Heart right ventricle (tissue), 16 donors: ENCODE data around the gene VSTM4. TPM values are rescaled to one million over a fixed set of nuclear protein-coding genes. Genes with fewer than 3 reads are reported as not detected.
A peak's percentile ranks its signal among the peaks of the same experiment; 100 is the strongest.

Experiments used
- ATAC-seq, 8 donors: fragments of 200-7000 bp; cut with Tn5 transposase; one replicate each; pipeline ENCODE4 v1.9.1; 2020; ENCODE audit warnings: mild to moderate bottlenecking in 8 of 8, moderate library complexity in 8 of 8, moderate number of reproducible peaks in 1 of 8
- DNase-seq, 2 donors: peaks; one replicate each; pipeline ENCODE4 v3.0.0-alpha.2; 2020
- H3K27ac ChIP-seq, 10 donors: fragments of 200-600 bp; sonication (generic) in 2 of 10; one replicate each; pipeline versions ENCODE4 v1.5.0 to v1.8.0; 2020 to 2022; ENCODE audit warnings: mild to moderate bottlenecking in 3 of 10
- H3K27me3 ChIP-seq, 7 donors: fragments of 200-600 bp; one replicate each; pipeline ENCODE4 v1.8.0; 2021 to 2022; ENCODE audit warnings: mild to moderate bottlenecking in 2 of 7
- H3K36me3 ChIP-seq, 9 donors: fragments of 200-600 bp; sonication (generic) in 1 of 9; one replicate each; pipeline versions ENCODE4 v1.5.0 to v1.8.0; 2020 to 2022; ENCODE audit warnings: mild to moderate bottlenecking in 2 of 9
- H3K4me1 ChIP-seq, 9 donors: fragments of 200-600 bp; sonication (generic) in 1 of 9; one replicate each; pipeline versions ENCODE4 v1.5.0 to v1.8.0; 2020 to 2022; ENCODE audit warnings: mild to moderate bottlenecking in 4 of 9
- H3K4me3 ChIP-seq, 10 donors: fragments of 200-600 bp; sonication (generic) in 2 of 10; one replicate each; pipeline versions ENCODE4 v1.5.0 to v1.8.0; 2020 to 2022; ENCODE audit warnings: mild to moderate bottlenecking in 7 of 10, moderate library complexity in 2 of 10
- H3K9me3 ChIP-seq, 11 donors: fragments of 200-600 bp in 10 of 11; sonication (generic) in 2 of 11; one replicate each; pipeline versions ENCODE4 v1.5.0 to v1.8.0; 2013 to 2022; ENCODE audit warnings: mild to moderate bottlenecking in 2 of 11, control low read depth in 1 of 11, moderate library complexity in 1 of 11
- CTCF ChIP-seq, 9 donors: fragments of 200-600 bp; sonication (generic) in 2 of 9; IDR thresholded peaks; one replicate each; pipeline versions ENCODE4 v1.5.0 to v1.8.0; 2021 to 2022; ENCODE audit warnings: antibody characterized with exemption in 9 of 9, mild to moderate bottlenecking in 5 of 9, moderate library complexity in 1 of 9
- WGBS, 2 donors: extraction: QIAGEN DNeasy Blood & Tissue Kit; methylation state at CpG; one replicate each; pipeline ENCODE4 v1.1.7; 2013; ENCODE audit warnings: inconsistent platforms in 1 of 2; 5-methylcytosine and 5-hydroxymethylcytosine counted together
- intact Hi-C, 10 donors: fragments of 100-400 bp; cut with DNase I; formaldehyde crosslinking; loops; one replicate each; pipeline versions ENCODE4 v1.11.1 to v1.14.2; 2022
- polyA plus RNA-seq, 2 donors: library from polyadenylated mRNA; stranded (reverse); fragments of 200-250 nt; gene quantifications; one replicate each; pipeline ENCODE4 v1.2.3, GENCODE V29; 2013
- total RNA-seq, 10 donors: library from RNA; stranded (reverse); fragmentation: NEBNext Ultra II Directional in 3 of 10; extraction: Animal tissue kit (Norgen Biotek cat#: 25700) in 3 of 10; gene quantifications; one replicate each; pipeline versions ENCODE4 v1.2.1 to v1.2.4, GENCODE V29; 2021 to 2023
- donor health status: Arrhythmogenic right ventricular cardiomyopathy.
- donor health status: ischemic (EF 13 %, LVEDD 7.1; RV severe dilation, severe dysfunction).
- donor health status: healthy with polysubstance abuse.
- donor health status: DM: no; HTN: yes; CAD: no.
- donor health status: DM: no; HTN: no; CAD: no.
- donor health status: ischemic (EF 25% LVEDD 6.9; RV normal size, moderate dysfunction).
- donor health status: ischemic (EF 25% LVEDD 5.7; RV mildly dilated, moderate dysfunction).
- donor health status: healthy.
- donor health status: DM: yes; HTN: yes; CAD: no.
- donor health status: Ischemic cardiomyopathy.
- donor health status: ischemic (EF 35%, LVEDD 5.7; RV mildly dilated, moderate dysfunction).
- donor health status: nonischemic (EF 11% LVEDD 7.7; RV severe dilation, severe dysfunction).
- donor health status: DM: yes; HTN: yes; CAD: no.
- donor health status: PGD.
- donor health status: ischemic (EF 29% LVEDD 5.4; RV normal size, mild dysfunction).
- donor health status: nonischemic (EF 23%, LVEDD 6.1; RV moderate dilation, normal function).

Gene VSTM4
- total and polyA plus RNA-seq, 12 donors, result 5.0 to 26.7 (median 16.3) TPM

- WGBS, 2 donors, result 81 to 86% methylated on average over 3 of the region's 3 CpGs
- intact Hi-C loops, result no loop called here
- H3K36me3 ChIP-seq, result no peaks in the 10 kb centered on the region
- H3K4me3 ChIP-seq, result no peak overlapping the region
- DNase-seq, result no peak
- H3K9me3 ChIP-seq, result no peaks in the 10 kb centered on the region
- no peak overlapping the region for H3K27ac ChIP-seq
- no peaks in the 10 kb centered on the region for H3K27me3 ChIP-seq
- TF ChIP-seq CTCF (IDR thresholded peaks at IDR 0.05), result no peak
- H3K4me1 ChIP-seq, result peaks cover 0 to 13% (median under 1%) of the 10 kb centered on the region in 9 donors
- no peak for ATAC-seq
Measured at GRCh38 chr10:48996329-48996728, 119.0 kb downstream of the VSTM4 start.

- 74 to 82% methylated on average over 5 of the region's 5 CpGs for WGBS, 2 donors
- H3K27ac ChIP-seq, result no peak overlapping the region
- H3K9me3 ChIP-seq, result no peaks in the 10 kb centered on the region
- no peaks in the 10 kb centered on the region for H3K36me3 ChIP-seq
- DNase-seq (no peak), ATAC-seq (no peak)
- H3K27me3 ChIP-seq, result no peaks in the 10 kb centered on the region
- H3K4me3 ChIP-seq, result no peak overlapping the region
- TF ChIP-seq CTCF (IDR thresholded peaks at IDR 0.05), result no peak
- intact Hi-C loops, result no loop called here
- H3K4me1 ChIP-seq, result no peaks in the 10 kb centered on the region
Measured at GRCh38 chr10:48993627-48994026, 121.7 kb downstream of the VSTM4 start.

GRCh38 chr10:48990226-48990625, 125.1 kb downstream of the VSTM4 start:
- 88 to 90% methylated on average over 1 of the region's 1 CpG for WGBS, 2 donors
- Histone ChIP-seq H3K4me1 (no peaks in the 10 kb centered on the region), H3K9me3 (no peaks in the 10 kb centered on the region), H3K4me3 (no peak overlapping the region), H3K27ac (no peak overlapping the region), H3K36me3 (no peaks in the 10 kb centered on the region), H3K27me3 (no peaks in the 10 kb centered on the region)
- intact Hi-C loops, result no loop called here
- no peak for DNase-seq
- TF ChIP-seq CTCF (IDR thresholded peaks at IDR 0.05), result no peak
- ATAC-seq, result no peak

GRCh38 chr10:48985621-48986158, 129.6 kb downstream of the VSTM4 start:
- ATAC-seq (peak in 1 of 8 donors; percentile 23), DNase-seq (no peak)
- peaks cover 0 to 8% (median 3%) of the 10 kb centered on the region in 9 donors for H3K4me1 ChIP-seq
- H3K27ac ChIP-seq, result no peak overlapping the region
- WGBS, 2 donors, result 95 to 97% methylated on average over 7 of the region's 7 CpGs
- H3K27me3 ChIP-seq, result no peaks in the 10 kb centered on the region
- peaks cover 0 to 6% (median 0%) of the 10 kb centered on the region in 9 donors for H3K36me3 ChIP-seq
- H3K9me3 ChIP-seq, result no peaks in the 10 kb centered on the region
- TF ChIP-seq CTCF (IDR thresholded peaks at IDR 0.05), result no peak
- no peak overlapping the region for H3K4me3 ChIP-seq
- intact Hi-C loops, result loop anchor here in 4 of 10 donors (5.0 to 10.0 kb wide), 4 partner anchors 132 to 529 kb away; partner anchors contain the start of gene VSTM4 (in 1 of the 4)
